H54 (cell line): ENCODE results near the gene PCGF2.

ENCODE experiments used
- DNase-seq: peaks from one replicate; pipeline ENCODE4 v3.0.0; 2011; ENCODE audit warnings: low spot score, mixed read lengths; ENCODE audit not compliant: insufficient read length
- FAIRE-seq: peaks from 3 replicates; lab custom pipeline; 2011; peaks lifted over from hg19 to GRCh38; lab: Jason Lieb, UNC
- POLR2A ChIP-seq: IDR thresholded peaks from 2 replicates; pipeline ENCODE4 v1.6.1; 2011; ENCODE audit warnings: low read depth, mild to moderate bottlenecking, low read length

PCGF2 gene

GRCh38 chr17:38725066-38725465, 23.1 kb downstream of the PCGF2 start:
- no peak for FAIRE-seq
- TF ChIP-seq POLR2A: no peak
- no peak for DNase-seq

GRCh38 chr17:38724337-38724988, 23.7 kb downstream of the PCGF2 start:
- DNase-seq (peak; percentile 85), FAIRE-seq (no peak)
- TF ChIP-seq POLR2A: no peak

GRCh38 chr17:38721802-38722201, 26.3 kb downstream of the PCGF2 start:
- DNase-seq (no peak), FAIRE-seq (no peak)
- no peak for TF ChIP-seq POLR2A

GRCh38 chr17:38720941-38721340, 27.2 kb downstream of the PCGF2 start:
- no peak for TF ChIP-seq POLR2A
- no peak for FAIRE-seq
- no peak for DNase-seq

GRCh38 chr17:38719943-38720641, 28.0 kb downstream of the PCGF2 start:
- FAIRE-seq (no peak), DNase-seq (no peak)
- TF ChIP-seq POLR2A: no peak

- FAIRE-seq (no peak), DNase-seq (no peak)
- TF ChIP-seq POLR2A: no peak
Observed at GRCh38 chr17:38719289-38719942, 28.7 kb downstream of the PCGF2 start.

GRCh38 chr17:38717139-38717745, 30.9 kb downstream of the PCGF2 start:
- no peak for TF ChIP-seq POLR2A
- FAIRE-seq (no peak), DNase-seq (no peak)

- TF ChIP-seq POLR2A: no peak
- FAIRE-seq (no peak), DNase-seq (no peak)
Observed at GRCh38 chr17:38716368-38717005, 31.6 kb downstream of the PCGF2 start.

GRCh38 chr17:38715216-38715943, 32.8 kb downstream of the PCGF2 start:
- FAIRE-seq (no peak), DNase-seq (no peak)
- TF ChIP-seq POLR2A: no peak

GRCh38 chr17:38713456-38714075, 34.6 kb downstream of the PCGF2 start:
- no peak for TF ChIP-seq POLR2A
- DNase-seq (no peak), FAIRE-seq (no peak)

GRCh38 chr17:38712593-38712992, 35.5 kb downstream of the PCGF2 start:
- no peak for DNase-seq
- FAIRE-seq: no peak
- no peak for TF ChIP-seq POLR2A

- no peak for TF ChIP-seq POLR2A
- FAIRE-seq (no peak), DNase-seq (no peak)
Observed at GRCh38 chr17:38711792-38712571, 36.2 kb downstream of the PCGF2 start.

- no peak for DNase-seq
- FAIRE-seq: no peak
- TF ChIP-seq POLR2A: no peak
Observed at GRCh38 chr17:38710985-38711384, 37.2 kb downstream of the PCGF2 start.
